GM21528 (cell line): ENCODE measurements around the gene DENND4B.
"Not testable (repeated sequence)": the region's sequence is repeated elsewhere in the genome, so short reads cannot be mapped to it uniquely, and the experiment has no call there.

Source experiments
- ATAC-seq: cut with Tn5 transposase; IDR thresholded peaks from one replicate; pipeline ENCODE4 v1.9.1; 2021; ENCODE audit warnings: mild to moderate bottlenecking, moderate library complexity; ENCODE audit not compliant: unreplicated experiment, low FRiP score

The DENND4B gene

DNA sequence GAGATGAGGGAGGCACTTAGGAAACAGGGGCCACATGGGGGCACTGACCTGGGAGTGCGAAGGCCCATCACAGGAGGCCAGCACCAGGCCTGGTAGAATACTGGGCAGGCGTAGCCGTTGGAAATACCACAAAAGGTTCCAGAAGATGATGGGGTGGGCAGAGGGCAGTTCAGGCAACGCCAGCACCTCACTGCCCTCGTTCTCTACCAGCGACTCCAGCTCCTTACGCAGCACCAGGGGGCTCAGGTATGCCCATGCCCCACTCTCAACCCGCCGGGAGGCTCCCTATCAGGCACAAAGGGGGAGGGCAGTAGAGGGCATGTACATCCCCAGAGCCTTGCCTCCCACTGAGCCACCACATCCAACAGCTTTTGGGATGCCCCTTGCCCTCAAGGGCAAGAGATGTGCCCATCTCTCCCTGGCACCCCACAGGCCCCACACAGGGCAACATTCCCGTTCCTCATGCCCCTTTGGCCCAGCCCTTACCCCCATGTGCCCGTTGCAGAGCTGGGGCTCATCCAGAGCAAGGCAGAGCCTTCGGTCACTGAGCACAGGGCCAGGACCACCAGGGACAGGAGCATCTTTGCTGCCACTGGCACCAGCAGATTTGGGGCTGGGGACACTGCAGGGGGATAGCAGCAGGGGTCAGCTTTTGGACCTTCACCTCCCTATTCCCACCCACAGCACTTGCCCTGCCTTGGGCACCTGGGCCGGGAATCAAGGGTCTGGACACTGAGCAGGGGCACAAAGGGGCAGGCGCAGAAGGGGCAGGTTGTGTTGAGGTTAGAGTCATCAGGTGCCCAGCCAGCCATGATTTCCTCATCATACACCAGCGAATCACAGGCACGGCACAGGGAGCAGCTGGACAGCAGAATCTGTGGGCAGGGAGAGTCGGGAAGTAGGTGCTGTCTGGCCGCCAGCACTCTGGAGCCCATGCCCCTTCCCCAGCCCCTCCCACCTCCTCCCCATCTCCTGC lies 14.1 kb downstream of the DENND4B start:
- no peak for ATAC-seq

DNA sequence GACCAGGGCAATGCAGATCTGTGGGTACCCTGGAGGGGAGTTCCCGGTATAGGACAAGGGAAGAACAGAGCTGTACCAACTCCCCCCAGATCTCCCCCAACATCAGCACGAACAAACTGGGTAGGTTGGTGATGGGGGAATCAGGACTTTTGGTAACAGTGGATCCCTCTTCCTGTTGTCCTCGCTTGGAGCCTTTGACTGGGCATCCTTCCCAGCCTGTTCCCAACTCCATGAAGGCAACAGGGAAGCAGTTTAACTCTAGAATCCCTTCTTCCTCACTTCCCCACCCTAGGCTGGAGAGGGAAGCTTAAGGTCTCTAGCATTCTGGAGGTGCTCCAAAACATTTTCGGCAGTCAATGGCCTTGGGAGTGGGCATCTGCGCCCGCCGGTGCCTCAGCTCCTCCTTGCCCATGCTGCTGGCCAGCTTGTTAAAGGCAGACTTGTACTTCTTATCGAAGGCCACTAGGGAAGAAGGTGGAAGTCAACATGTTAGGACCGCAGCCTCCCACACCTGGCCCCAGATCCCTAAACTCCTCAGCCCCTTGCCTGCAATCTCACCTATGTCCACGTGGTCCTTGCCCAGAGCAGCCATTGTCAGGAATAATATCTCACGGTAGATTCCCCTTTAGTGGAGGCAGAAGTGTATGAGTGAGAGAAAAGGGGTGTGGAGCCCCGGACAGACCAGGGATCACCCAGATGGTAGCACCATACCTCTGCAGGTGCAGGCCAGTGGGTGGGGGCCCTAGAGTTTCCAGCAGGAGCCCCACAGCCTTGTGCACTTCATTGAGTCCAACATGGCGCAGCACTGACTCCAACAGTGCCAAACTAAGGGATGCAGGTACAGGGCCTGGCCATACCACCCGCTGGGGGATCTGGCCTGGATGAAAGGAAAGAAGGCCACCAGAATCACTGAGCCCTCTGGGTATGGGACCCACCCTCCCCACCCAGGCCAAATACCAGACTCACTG lies 16.3 kb downstream of the DENND4B start:
- ATAC-seq, result no peak

- no peak for ATAC-seq
Measured at GRCh38 chr1:153929426-153929825, 17.1 kb downstream of the DENND4B start.

- no peak for ATAC-seq
Measured at GRCh38 chr1:153928791-153929341, 17.7 kb downstream of the DENND4B start.

GRCh38 chr1:153928245-153928644 lies 18.3 kb downstream of the DENND4B start:
- ATAC-seq, result no peak

- ATAC-seq, result no peak
Measured at GRCh38 chr1:153926405-153926804, 20.1 kb downstream of the DENND4B start.

GRCh38 chr1:153922972-153923925 lies 23.3 kb downstream of the DENND4B start, which contains the start of gene GATAD2B:
Gene GATAD2B, minus strand, starts transcription at chr1:153922972. Its CDS starts 94,625 bp downstream, at chr1:153828347.
- ATAC-seq, result peak; percentile 90

DNA sequence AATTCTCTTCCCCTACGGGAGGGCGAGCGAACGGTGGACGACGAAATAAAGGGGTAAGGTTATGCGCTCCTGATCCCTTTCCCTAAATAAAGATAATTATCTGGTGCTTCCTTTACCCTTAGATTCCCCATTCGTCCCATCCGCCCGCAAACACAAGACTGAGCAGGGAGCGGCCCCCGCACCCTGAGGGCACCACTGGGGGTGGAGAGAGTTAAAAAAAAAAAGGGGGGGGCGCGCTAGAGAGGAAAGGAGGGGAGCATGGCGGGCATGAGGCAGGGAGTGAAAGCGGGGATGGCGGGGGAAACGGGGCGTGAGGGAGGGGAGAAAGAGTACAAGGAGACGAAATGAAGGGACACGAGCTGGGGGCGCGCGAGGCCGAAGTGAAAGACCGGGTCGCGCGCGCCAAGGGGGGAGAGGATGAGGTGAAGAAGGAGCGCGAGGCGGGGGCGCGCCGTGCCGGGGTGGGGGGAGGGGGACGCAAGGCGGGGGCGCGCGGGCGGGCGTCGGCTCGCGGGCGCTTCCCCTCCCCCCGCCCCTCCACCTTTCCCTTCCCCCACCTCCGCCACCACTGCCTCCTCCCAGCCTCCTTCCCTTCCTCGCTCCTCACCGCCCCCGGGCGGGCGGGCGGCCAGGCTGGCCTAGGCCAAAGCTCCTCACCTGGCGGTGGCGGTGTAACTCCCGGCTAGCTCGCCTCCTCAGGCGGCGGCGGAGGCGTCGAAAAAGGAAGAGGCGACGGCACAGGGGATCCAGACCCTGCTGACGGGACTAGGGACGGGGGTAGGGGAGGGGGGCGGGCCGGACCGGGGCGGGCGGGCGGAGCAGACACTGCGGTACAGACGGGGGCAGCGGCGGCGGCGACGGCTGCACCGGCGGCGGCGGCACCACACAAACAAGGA lies 24.2 kb downstream of the DENND4B start:
- ATAC-seq, result peak; percentile 31

- ATAC-seq, result no peak
Measured at GRCh38 chr1:153921803-153922075, 24.8 kb downstream of the DENND4B start.

DNA sequence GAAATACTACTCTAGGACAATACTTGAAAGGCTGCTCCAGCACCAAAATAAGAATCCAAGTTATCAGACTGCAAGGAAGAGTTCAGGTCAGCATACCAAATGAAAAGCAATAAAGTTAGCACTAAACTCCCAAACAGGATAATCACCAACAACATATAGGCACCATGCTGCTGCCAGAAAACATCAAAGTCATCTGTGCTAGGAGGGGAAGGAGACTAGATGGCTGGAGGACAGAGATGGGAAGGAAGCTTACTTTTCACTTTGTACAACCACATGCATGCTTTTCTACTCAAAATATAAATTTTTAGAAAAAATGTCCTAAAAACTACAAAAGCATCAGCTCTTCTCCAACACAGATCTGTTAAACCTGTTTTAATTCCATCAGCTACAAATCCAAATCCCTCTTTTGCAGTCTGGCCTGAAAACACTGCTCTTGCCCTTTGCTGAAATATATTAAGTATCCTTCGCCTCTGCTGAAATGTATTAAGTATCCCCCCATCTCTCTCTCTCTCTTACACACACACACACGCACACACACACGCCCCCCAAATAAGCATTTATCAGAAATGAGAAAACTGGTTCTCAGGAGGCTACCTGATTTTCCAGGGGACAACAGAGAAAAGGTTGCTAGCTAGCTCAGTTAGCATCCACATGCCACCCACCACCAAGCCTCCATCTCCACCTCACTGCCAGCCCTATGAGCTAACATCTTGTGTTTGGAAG lies 25.3 kb downstream of the DENND4B start:
- no peak for ATAC-seq

DNA sequence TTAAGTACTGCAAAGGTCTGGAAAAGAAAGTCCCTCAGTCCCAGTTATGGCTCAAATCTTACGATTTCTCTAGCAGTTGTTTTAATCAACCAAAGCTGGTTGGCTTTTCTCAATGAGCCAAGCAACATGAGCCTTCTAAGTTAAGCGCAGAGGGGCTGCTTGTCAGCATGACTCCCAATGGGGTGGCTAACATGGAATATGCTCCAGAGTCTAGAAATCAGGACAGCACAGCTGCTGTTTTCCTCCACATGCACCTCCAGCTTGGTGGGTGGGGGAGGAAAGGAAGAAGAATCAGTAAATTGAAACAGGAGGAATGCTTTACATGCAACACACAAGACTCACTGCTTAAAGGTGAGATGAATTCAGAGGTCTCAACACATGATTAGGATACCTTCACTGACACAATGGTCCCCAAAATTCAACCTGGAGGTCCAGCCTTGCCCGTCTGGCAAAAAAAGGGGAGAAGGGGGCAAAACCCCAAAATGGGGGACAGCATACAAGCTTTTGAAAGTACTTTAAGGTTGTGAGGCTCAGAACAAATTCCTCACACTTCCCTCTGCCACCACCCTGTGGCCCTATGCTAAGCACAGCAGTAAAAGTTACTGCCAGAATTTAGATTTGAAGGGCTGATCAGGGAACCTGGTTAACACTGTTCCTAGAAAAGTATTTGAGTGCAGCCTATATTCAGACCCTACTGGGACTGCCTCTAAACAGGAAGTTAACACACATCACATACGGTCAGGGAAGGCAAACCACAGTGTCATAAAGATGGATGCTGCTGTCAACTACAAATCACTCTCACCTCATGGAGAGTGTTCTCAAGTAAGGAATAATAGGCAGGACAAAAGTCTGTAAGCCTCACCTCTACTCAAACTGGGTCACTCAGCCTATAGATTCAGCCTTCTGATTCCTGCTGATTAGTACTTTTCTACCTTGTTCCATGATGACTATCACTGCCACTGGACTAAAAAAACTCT lies 26.4 kb downstream of the DENND4B start:
- ATAC-seq, result no peak

- no peak for ATAC-seq
Measured at GRCh38 chr1:153916297-153916696, 30.2 kb downstream of the DENND4B start.

DNA sequence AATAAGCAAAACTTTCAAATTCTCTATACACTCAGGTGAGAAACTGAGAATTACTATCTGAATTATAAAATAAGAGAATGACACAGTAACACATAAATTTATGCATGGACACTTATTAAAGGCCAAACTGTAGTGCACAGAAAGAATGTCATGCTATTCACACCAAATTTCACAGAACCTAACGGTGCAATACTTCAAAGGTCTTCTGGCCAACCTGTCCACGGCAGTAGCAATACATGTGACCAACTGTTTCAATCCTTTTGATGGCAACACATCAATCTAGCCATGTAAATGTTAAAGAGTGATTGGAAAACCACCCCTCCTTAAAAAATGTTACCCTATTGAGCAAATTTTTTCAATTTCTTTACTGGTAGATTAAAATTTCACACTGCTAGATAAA lies 34.2 kb downstream of the DENND4B start:
- no peak for ATAC-seq

GRCh38 chr1:153910560-153910959 lies 36.0 kb downstream of the DENND4B start:
- ATAC-seq, result not testable (repeated sequence)

DNA sequence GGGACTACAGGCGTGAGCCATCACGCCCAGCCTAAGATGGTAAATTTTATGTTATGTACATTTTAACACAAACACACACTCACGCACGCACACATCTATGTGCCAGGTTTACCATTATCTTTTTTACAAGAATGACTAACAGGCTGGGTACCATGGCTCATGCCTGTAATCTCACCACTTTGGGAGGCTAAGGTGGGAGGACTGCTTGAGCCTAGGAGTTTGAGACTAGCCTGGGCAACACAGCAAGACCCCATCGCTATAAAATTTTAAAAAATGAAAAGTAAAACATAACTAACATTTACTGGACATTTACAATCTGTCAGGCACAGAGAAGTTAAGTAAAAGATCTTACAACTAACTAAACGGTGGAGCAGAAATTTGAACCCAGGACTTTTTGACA lies 38.4 kb downstream of the DENND4B start:
- ATAC-seq, result no peak

GRCh38 chr1:153907134-153907533 lies 39.4 kb downstream of the DENND4B start:
- no peak for ATAC-seq

DNA sequence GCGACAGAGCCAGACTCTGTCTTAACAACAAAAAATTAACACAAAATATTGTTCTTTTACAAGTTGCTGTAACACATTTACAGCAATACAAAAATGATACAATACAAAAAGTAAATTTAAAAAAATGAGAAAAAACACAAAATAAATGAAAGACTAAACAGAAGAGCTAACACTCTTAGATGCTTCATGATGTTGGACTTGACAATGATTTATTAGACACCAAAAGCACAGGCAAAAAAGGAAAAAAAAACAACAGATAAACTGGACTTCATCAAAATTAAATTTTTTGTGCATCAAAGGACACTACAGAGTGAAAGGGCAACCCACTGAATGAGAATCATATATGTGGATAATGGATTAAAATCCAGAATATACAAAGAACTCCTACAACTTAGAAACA lies 40.1 kb downstream of the DENND4B start:
- ATAC-seq, result no peak
